Astrocyte (in vitro differentiated cells and primary cell): ENCODE measurements around the gene MOCS3. TPM values are rescaled to one million over a fixed set of nuclear protein-coding genes. Genes with fewer than 3 reads are reported as not detected.

Experiments used
- DNase-seq: peaks from one replicate; pipeline ENCODE4 v3.0.0-alpha.2; 2010; ENCODE audit warnings: low read depth
- FAIRE-seq: peaks from 2 replicates; lab custom pipeline; 2011; peaks lifted over from hg19 to GRCh38; lab: Jason Lieb, UNC
- H2AFZ ChIP-seq: 2 replicates; pipeline ENCODE4 v1.6.0; 2012; ENCODE audit warnings: low read depth, low read length, inconsistent platforms
- H3K27ac ChIP-seq: 2 replicates; pipeline ENCODE4 v1.5.1; 2011; ENCODE audit warnings: low read depth, low read length, inconsistent platforms
- H3K27me3 ChIP-seq: 2 replicates; pipeline ENCODE4 v1.6.0; 2011; ENCODE audit warnings: low read length, inconsistent platforms; ENCODE audit not compliant: insufficient read depth
- H3K36me3 ChIP-seq: 2 replicates; pipeline ENCODE4 v1.5.1; 2011; ENCODE audit warnings: low read length, inconsistent platforms; ENCODE audit not compliant: insufficient read depth
- H3K4me1 ChIP-seq: 2 replicates; pipeline ENCODE4 v1.5.1; 2011; ENCODE audit warnings: low read length, inconsistent platforms; ENCODE audit not compliant: insufficient read depth
- H3K4me2 ChIP-seq: 2 replicates; pipeline ENCODE4 v1.6.0; 2012; ENCODE audit warnings: low read length, inconsistent platforms
- H3K4me3 ChIP-seq: 2 replicates; pipeline ENCODE4 v1.5.1; 2011; ENCODE audit warnings: low read depth, mild to moderate bottlenecking, low read length, inconsistent platforms; ENCODE audit not compliant: insufficient read depth
- H3K79me2 ChIP-seq: 2 replicates; pipeline ENCODE4 v1.6.0; 2012; ENCODE audit warnings: mild to moderate bottlenecking, low read length, inconsistent platforms; ENCODE audit not compliant: insufficient read depth
- H3K9ac ChIP-seq: 2 replicates; pipeline ENCODE4 v1.6.0; 2012; ENCODE audit warnings: mild to moderate bottlenecking, low read length, inconsistent platforms
- H3K9me3 ChIP-seq: 2 replicates; pipeline ENCODE4 v1.5.1; 2012; ENCODE audit warnings: low read depth, mild to moderate bottlenecking, low read length, inconsistent platforms; ENCODE audit not compliant: insufficient read depth
- H4K20me1 ChIP-seq: 2 replicates; pipeline ENCODE4 v1.6.0; 2012; ENCODE audit warnings: low read length, inconsistent platforms; ENCODE audit not compliant: insufficient read depth
- H3K27ac Mint-ChIP-seq: one replicate; pipeline ENCODE4 v1.8.0; 2021; ENCODE audit warnings: mild to moderate bottlenecking, mixed read lengths; ENCODE audit not compliant: unreplicated experiment
- H3K27me3 Mint-ChIP-seq: one replicate; pipeline ENCODE4 v1.8.0; 2021; ENCODE audit warnings: low read depth, mixed read lengths; ENCODE audit not compliant: unreplicated experiment
- H3K36me3 Mint-ChIP-seq: one replicate; pipeline ENCODE4 v1.8.0; 2021; ENCODE audit warnings: low read depth, mixed read lengths; ENCODE audit not compliant: unreplicated experiment
- H3K4me1 Mint-ChIP-seq: one replicate; pipeline ENCODE4 v1.8.0; 2021; ENCODE audit warnings: low read depth, mixed read lengths; ENCODE audit not compliant: unreplicated experiment
- H3K4me3 Mint-ChIP-seq: one replicate; pipeline ENCODE4 v1.8.0; 2021; ENCODE audit warnings: mild to moderate bottlenecking, moderate library complexity, mixed read lengths; ENCODE audit not compliant: unreplicated experiment
- H3K9me3 Mint-ChIP-seq: one replicate; pipeline ENCODE4 v1.8.0; 2021; ENCODE audit warnings: mild to moderate bottlenecking, mixed read lengths; ENCODE audit not compliant: unreplicated experiment
- CTCF ChIP-seq: IDR thresholded peaks from 2 replicates; pipeline ENCODE4 v1.5.1; 2011; ENCODE audit warnings: low read depth, mild to moderate bottlenecking, inconsistent platforms, low read length, moderate library complexity; ENCODE audit not compliant: insufficient read depth
- EZH2 ChIP-seq: IDR thresholded peaks from 2 replicates; pipeline ENCODE4 v1.6.1; 2012; ENCODE audit warnings: mild to moderate bottlenecking, low read length, inconsistent platforms; ENCODE audit not compliant: insufficient read depth
- total RNA-seq: library from RNA; stranded (reverse); gene quantifications from 2 replicates; pipeline ENCODE4 v1.2.1, GENCODE V29; 2021

MOCS3 gene
- total RNA-seq, 1 donor from 2014 or later = 5.8 TPM

- no peak overlapping the region for H3K27ac Mint-ChIP-seq
- Histone ChIP-seq H3K4me3 (no peak overlapping the region), H3K79me2 (peaks cover 94% of the 10 kb centered on the region), H3K9ac (no peak overlapping the region), H4K20me1 (peaks cover 67% of the 10 kb centered on the region), H2AFZ (no peak overlapping the region), H3K9me3 (no peaks in the 10 kb centered on the region), H3K36me3 (peaks cover 36% of the 10 kb centered on the region), H3K27me3 (no peaks in the 10 kb centered on the region), H3K4me1 (peaks cover 10% of the 10 kb centered on the region), H3K4me2 (no peak overlapping the region), H3K27ac (no peak overlapping the region)
- H3K9me3 Mint-ChIP-seq = no peaks in the 10 kb centered on the region
- TF ChIP-seq CTCF (no peak), EZH2 (no peak)
- H3K27me3 Mint-ChIP-seq = no peaks in the 10 kb centered on the region
- H3K4me1 Mint-ChIP-seq = peaks cover 36% of the 10 kb centered on the region
- DNase-seq (no peak), FAIRE-seq (no peak)
- H3K4me3 Mint-ChIP-seq = peak overlapping the region; percentile 50
- peaks cover 4% of the 10 kb centered on the region for H3K36me3 Mint-ChIP-seq
Observed at GRCh38 chr20:50953821-50954220, 4.8 kb upstream of the MOCS3 start.

GRCh38 chr20:50957276-50957675, 1.3 kb upstream of the MOCS3 start:
- peak overlapping the region; percentile 99 for H3K27ac ChIP-seq
- peaks cover 99% of the 10 kb centered on the region for H3K79me2 ChIP-seq
- peaks cover 5% of the 10 kb centered on the region for H3K36me3 Mint-ChIP-seq
- H3K27me3 ChIP-seq = no peaks in the 10 kb centered on the region
- DNase-seq (peak; percentile 45), FAIRE-seq (no peak)
- H3K4me1 ChIP-seq = peaks cover 22% of the 10 kb centered on the region
- H3K27ac Mint-ChIP-seq = peak overlapping the region; percentile 99
- H3K9me3 Mint-ChIP-seq = no peaks in the 10 kb centered on the region
- H3K4me2 ChIP-seq = peak overlapping the region; percentile 93
- peaks cover 40% of the 10 kb centered on the region for H3K4me1 Mint-ChIP-seq
- H3K27me3 Mint-ChIP-seq = no peaks in the 10 kb centered on the region
- TF ChIP-seq EZH2 (no peak), CTCF (no peak)
- peak overlapping the region; percentile 98 for H3K9ac ChIP-seq
- H2AFZ ChIP-seq = no peak overlapping the region
- H3K4me3 ChIP-seq = peak overlapping the region; percentile 89
- no peaks in the 10 kb centered on the region for H3K9me3 ChIP-seq
- H3K4me3 Mint-ChIP-seq = peak overlapping the region; percentile 94
- peaks cover 22% of the 10 kb centered on the region for H3K36me3 ChIP-seq
- peaks cover 55% of the 10 kb centered on the region for H4K20me1 ChIP-seq

GRCh38 chr20:50957798-50958614, 612 bp upstream of the MOCS3 start, which contains the start of gene DPM1:
TSS of gene DPM1 (minus strand) at chr20:50958532. CDS start at chr20:50958523, 9 bp downstream.
- H3K27me3 Mint-ChIP-seq = no peaks in the 10 kb centered on the region
- peak within 1 kb of the TSS; percentile 93 for H3K4me2 ChIP-seq
- H3K4me3 ChIP-seq = peak within 1 kb of the TSS; percentile 89
- H3K27me3 ChIP-seq = no peaks in the 10 kb centered on the region
- peak within 1 kb of the TSS; percentile 99 for H3K27ac Mint-ChIP-seq
- H3K9ac ChIP-seq = peak within 1 kb of the TSS; percentile 98
- DNase-seq (peak; percentile 21), FAIRE-seq (no peak)
- H3K36me3 ChIP-seq = peaks cover 20% of the 10 kb centered on the region
- H3K79me2 ChIP-seq = peaks cover 92% of the 10 kb centered on the region
- H3K9me3 ChIP-seq = no peaks in the 10 kb centered on the region
- H3K27ac ChIP-seq = peak within 1 kb of the TSS; percentile 99
- peaks cover 4% of the 10 kb centered on the region for H3K36me3 Mint-ChIP-seq
- peaks cover 52% of the 10 kb centered on the region for H4K20me1 ChIP-seq
- peaks cover 38% of the 10 kb centered on the region for H3K4me1 Mint-ChIP-seq
- H3K4me3 Mint-ChIP-seq = peak within 1 kb of the TSS; percentile 94
- H2AFZ ChIP-seq = peak within 1 kb of the TSS; percentile 83
- TF ChIP-seq CTCF = no peak
- no peak for TF ChIP-seq EZH2
- H3K9me3 Mint-ChIP-seq = no peaks in the 10 kb centered on the region
- H3K4me1 ChIP-seq = peaks cover 22% of the 10 kb centered on the region
